ENCODE results near the gene EIF2B4. TPM values are rescaled to one million over a fixed set of nuclear protein-coding genes. Genes with fewer than 3 reads are reported as not detected.

Gene EIF2B4
- total and polyA plus RNA-seq, 2 of the 13 experiments (the other 11 are each of a cell fraction or from before 2014, with no cell fraction given), result 91.5 to 96.4 TPM

GRCh38 chr2:27409321-27410073, 39.4 kb upstream of the EIF2B4 start, which contains the start of gene PPM1G (continued):
- TF ChIP-seq ZMAT3 (CRISPR knock-in tag; conservative IDR thresholded peaks at IDR 0.05), result peak; percentile 90; the same call in 1 of the 2 replicates
- no peak for TF ChIP-seq MBNL3 (CRISPR knock-in tag; conservative IDR thresholded peaks at IDR 0.05)
- 0 out of 2 replicates have a peak, but pooled peaks have one; percentile 5 for TF ChIP-seq SKIL (CRISPR knock-in tag; IDR thresholded peaks at IDR 0.05; ENCODE audit: borderline replicate concordance)
- TF ChIP-seq ZNF354B (CRISPR knock-in tag; IDR thresholded peaks at IDR 0.05), result peak; percentile 17; the same call in 1 of the 2 replicates
- TF ChIP-seq ZEB1 (IDR thresholded peaks at IDR 0.05; ENCODE audit: insufficient replicate concordance, low read depth), result peak; percentile 73
- TF ChIP-seq TCF7L2 (IDR thresholded peaks at IDR 0.05; ENCODE audit: low read depth, low read length), result no peak
- TF ChIP-seq FOXC1 (CRISPR knock-in tag; IDR thresholded peaks at IDR 0.05; ENCODE audit: borderline replicate concordance), result peak; percentile 88
- no peak for TF ChIP-seq TGIF2 (CRISPR knock-in tag; IDR thresholded peaks at IDR 0.05)
- TF ChIP-seq CERS6 (CRISPR knock-in tag; IDR thresholded peaks at IDR 0.05), result peak; percentile 90; the same call in 1 of the 2 replicates
- TF ChIP-seq CREB1 (IDR thresholded peaks at IDR 0.05), result 0 out of 2 replicates have a peak, but pooled peaks have one; percentile 21
- no peak for TF ChIP-seq CREB1 (CRISPR knock-in tag; IDR thresholded peaks at IDR 0.05)
- peak; percentile 90 for TF ChIP-seq ZNF724P (CRISPR knock-in tag; IDR thresholded peaks at IDR 0.05; ENCODE audit: borderline replicate concordance)
- TF ChIP-seq ZNF513 (CRISPR knock-in tag; conservative IDR thresholded peaks at IDR 0.05), result 0 out of 2 replicates have a peak, but pooled peaks have one; percentile 76
- peak; percentile 71; the same call in 1 of the 2 replicates for TF ChIP-seq ZBTB49 (CRISPR knock-in tag; IDR thresholded peaks at IDR 0.05; ENCODE audit: borderline replicate concordance)
- no peak; the same call in 1 of the 2 replicates for TF ChIP-seq RERE (CRISPR knock-in tag; IDR thresholded peaks at IDR 0.05; ENCODE audit: low read depth)
- TF ChIP-seq ZNF782 (CRISPR knock-in tag; IDR thresholded peaks at IDR 0.05; ENCODE audit: borderline replicate concordance), result no peak
